SJCRH30 (cell line): ENCODE data around the gene GP1BB. TPM values are rescaled to one million over a fixed set of nuclear protein-coding genes. Genes with fewer than 3 reads are reported as not detected.

Experiments used
- DNase-seq, 2 experiments: peaks; one replicate each; pipeline ENCODE4 v3.0.0-alpha.2; 2015 to 2020
- H3K27ac ChIP-seq: fragments of 250-450 bp; sonication (Bioruptor Pico); 2 replicates; pipeline ENCODE4 v1.5.1; 2020; ENCODE audit warnings: mild to moderate bottlenecking, moderate library complexity
- H3K27me3 ChIP-seq: fragments of 250-450 bp; sonication (Bioruptor Pico); 2 replicates; pipeline ENCODE4 v1.5.1; 2020; ENCODE audit warnings: mild to moderate bottlenecking, moderate library complexity
- H3K36me3 ChIP-seq: fragments of 250-450 bp; sonication (Bioruptor Pico); 2 replicates; pipeline ENCODE4 v1.5.1; 2020; ENCODE audit warnings: mild to moderate bottlenecking, moderate library complexity
- H3K4me1 ChIP-seq: fragments of 250-450 bp; sonication (Bioruptor Pico); 2 replicates; pipeline ENCODE4 v1.5.1; 2020; ENCODE audit warnings: mild to moderate bottlenecking, moderate library complexity
- H3K4me3 ChIP-seq: fragments of 250-450 bp; sonication (Bioruptor Pico); 2 replicates; pipeline ENCODE4 v1.5.1; 2020; ENCODE audit warnings: mild to moderate bottlenecking, moderate library complexity
- H3K9me3 ChIP-seq: fragments of 250-450 bp; sonication (Bioruptor Pico); replicated peaks from 2 replicates; pipeline ENCODE4 v1.5.1; 2020; ENCODE audit warnings: mild to moderate bottlenecking, moderate library complexity
- total RNA-seq: library from RNA; depleted of rRNA; stranded (reverse); fragments of >200 nt; shearing (Covaris generic); gene quantifications from 2 replicates; pipeline ENCODE4 v1.2.3, GENCODE V29; 2014

Gene GP1BB
- total RNA-seq, 1 experiment from 2014 or later: 4.4 TPM

- H3K4me3 ChIP-seq: no peak overlapping the region
- DNase-seq: no peak
- no peaks in the 10 kb centered on the region for H3K36me3 ChIP-seq
- peaks cover 13% of the 10 kb centered on the region for H3K27me3 ChIP-seq
- H3K9me3 ChIP-seq: no peaks in the 10 kb centered on the region
- no peak overlapping the region for H3K27ac ChIP-seq
- H3K4me1 ChIP-seq: no peaks in the 10 kb centered on the region
Observed at GRCh38 chr22:19703869-19704268, 19.5 kb upstream of the GP1BB start.

GRCh38 chr22:19704355-19705015 lies 18.9 kb upstream of the GP1BB start:
- DNase-seq: no peak
- no peak overlapping the region for H3K4me3 ChIP-seq
- no peaks in the 10 kb centered on the region for H3K9me3 ChIP-seq

GRCh38 chr22:19705181-19705934 lies 18.0 kb upstream of the GP1BB start:
- DNase-seq: no peak
- Histone ChIP-seq H3K4me1 (no peaks in the 10 kb centered on the region), H3K27me3 (peaks cover 20% of the 10 kb centered on the region), H3K27ac (no peak overlapping the region), H3K36me3 (no peaks in the 10 kb centered on the region), H3K4me3 (no peak overlapping the region), H3K9me3 (no peaks in the 10 kb centered on the region)

More at GRCh38 chr22:19704355-19705015, 18.9 kb upstream of the GP1BB start:
- no peaks in the 10 kb centered on the region for H3K36me3 ChIP-seq
- no peak overlapping the region for H3K27ac ChIP-seq
- peaks cover 19% of the 10 kb centered on the region for H3K27me3 ChIP-seq
- no peaks in the 10 kb centered on the region for H3K4me1 ChIP-seq

DNA sequence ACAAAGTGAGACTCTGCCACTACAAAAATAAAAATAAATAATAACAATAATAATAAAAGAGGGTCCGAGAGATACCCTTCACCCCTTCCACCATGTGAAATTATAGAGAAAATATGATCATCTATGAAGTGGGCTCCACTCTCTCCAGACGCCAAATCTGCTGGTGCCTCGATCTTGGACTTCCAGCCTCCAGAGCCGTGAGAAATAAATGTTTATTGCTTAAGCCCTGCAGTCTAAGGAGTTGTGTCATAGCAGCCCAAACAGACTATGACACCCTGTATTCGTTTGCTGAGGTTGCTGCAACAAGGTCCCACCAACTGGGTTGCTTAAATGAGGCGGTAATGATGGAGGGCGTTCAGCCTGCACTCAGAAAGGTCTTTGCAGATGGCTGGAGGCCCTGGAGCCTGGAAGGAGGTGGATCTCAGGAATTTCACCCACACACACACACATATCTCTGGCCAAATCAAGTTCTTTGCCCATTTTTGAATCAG lies 16.6 kb upstream of the GP1BB start:
- Histone ChIP-seq H3K4me1 (no peaks in the 10 kb centered on the region), H3K4me3 (no peak overlapping the region), H3K36me3 (no peaks in the 10 kb centered on the region), H3K27ac (no peak overlapping the region), H3K27me3 (peaks cover 20% of the 10 kb centered on the region), H3K9me3 (no peaks in the 10 kb centered on the region)
- no peak for DNase-seq

DNA sequence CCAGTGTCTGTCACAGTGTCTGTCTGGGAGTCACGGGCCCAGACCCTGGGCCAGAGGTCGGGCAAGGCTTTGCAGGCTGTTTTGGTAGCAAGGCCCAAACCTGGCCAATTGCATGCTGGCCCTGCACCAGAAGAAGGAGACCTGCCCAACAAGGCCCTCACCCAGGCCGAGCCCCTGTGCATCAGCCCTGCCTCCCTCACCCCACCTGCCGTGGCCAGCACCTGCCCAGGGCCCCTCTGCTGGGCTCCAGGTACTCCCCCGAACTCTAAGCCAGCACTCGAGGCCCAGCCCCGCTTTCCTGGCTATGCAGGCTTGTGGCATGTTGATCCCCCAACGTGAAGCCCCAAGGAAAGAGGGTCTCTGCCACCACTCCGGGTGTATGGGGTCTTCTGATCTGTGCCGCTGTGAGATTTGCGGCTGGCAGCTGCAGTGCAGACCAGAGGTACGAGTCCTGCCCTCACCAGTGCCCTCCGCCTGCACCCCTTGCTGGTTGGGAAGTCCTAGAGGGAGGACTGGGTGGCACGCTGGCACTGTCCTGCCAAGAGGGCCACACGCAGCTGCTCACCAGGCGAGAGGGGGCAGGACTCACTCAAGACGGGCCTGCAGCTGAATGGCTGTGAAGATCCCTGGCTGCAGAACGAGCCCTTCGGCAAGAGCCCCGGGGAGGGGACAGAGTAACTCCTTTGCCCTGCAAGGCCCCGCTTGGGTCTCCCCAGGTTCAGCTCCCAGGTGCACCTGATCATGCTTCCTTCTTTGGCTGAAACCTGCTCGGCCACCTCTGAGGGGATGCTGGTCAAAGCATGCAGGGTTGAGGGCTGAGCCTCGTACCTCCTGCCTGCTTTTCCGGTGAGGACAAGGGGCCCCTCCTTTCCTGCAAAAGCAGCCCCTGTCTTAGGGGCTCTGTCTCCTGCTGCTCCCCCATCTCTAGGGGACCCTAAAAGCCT lies 15.7 kb upstream of the GP1BB start:
- H3K9me3 ChIP-seq: no peaks in the 10 kb centered on the region
- DNase-seq: no peak
- H3K4me1 ChIP-seq: no peaks in the 10 kb centered on the region
- H3K4me3 ChIP-seq: no peak overlapping the region
- no peaks in the 10 kb centered on the region for H3K36me3 ChIP-seq
- no peak overlapping the region for H3K27ac ChIP-seq
- H3K27me3 ChIP-seq: peaks cover 24% of the 10 kb centered on the region

GRCh38 chr22:19708321-19709011 lies 14.9 kb upstream of the GP1BB start:
- DNase-seq: no peak
- Histone ChIP-seq H3K27ac (no peak overlapping the region), H3K9me3 (no peaks in the 10 kb centered on the region), H3K36me3 (no peaks in the 10 kb centered on the region), H3K4me1 (no peaks in the 10 kb centered on the region), H3K4me3 (no peak overlapping the region), H3K27me3 (peaks cover 28% of the 10 kb centered on the region)

DNA sequence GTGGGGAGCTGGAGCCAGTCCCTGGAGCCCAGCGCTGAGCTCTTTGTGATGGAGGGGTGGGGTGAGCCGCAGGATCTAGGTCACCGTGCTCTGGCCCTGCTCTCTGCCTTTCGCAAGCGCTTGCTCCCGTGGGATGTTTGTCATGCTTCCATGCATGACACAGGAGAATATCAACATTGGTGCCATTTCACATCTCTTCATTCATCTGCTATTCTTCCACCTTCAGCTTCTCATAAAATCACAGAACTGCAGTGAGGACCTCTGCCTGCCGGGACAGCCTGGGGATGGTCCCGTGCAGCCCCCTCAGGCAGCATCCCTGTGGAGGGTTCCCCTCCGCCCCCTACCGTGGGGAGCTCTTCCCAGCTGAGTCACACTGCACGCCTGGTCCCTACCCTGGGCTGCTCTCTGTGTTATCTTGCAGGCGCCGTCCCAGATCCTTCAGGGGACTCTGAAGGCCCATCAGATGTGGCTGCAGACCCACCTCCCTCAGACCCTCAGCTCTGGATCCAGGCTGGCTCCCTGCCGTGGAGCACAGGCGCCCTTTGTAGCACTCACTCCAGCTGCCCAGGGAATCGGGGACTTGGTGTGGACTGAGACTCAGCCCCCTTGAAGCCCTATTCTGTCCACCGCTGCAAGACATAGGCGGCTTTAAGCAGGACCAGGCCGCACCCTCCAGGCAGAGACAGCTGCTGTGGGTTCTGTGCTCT lies 14.1 kb upstream of the GP1BB start:
- H3K9me3 ChIP-seq: no peaks in the 10 kb centered on the region
- no peak overlapping the region for H3K27ac ChIP-seq
- peaks cover 28% of the 10 kb centered on the region for H3K27me3 ChIP-seq
- H3K4me3 ChIP-seq: no peak overlapping the region
- no peaks in the 10 kb centered on the region for H3K36me3 ChIP-seq
- H3K4me1 ChIP-seq: no peaks in the 10 kb centered on the region
- DNase-seq: peak in 1 of 2 experiments; percentile 54

- H3K9me3 ChIP-seq: no peaks in the 10 kb centered on the region
- H3K27ac ChIP-seq: no peak overlapping the region
- peaks cover 31% of the 10 kb centered on the region for H3K27me3 ChIP-seq
- no peaks in the 10 kb centered on the region for H3K4me1 ChIP-seq
- no peak for DNase-seq
- no peaks in the 10 kb centered on the region for H3K36me3 ChIP-seq
- H3K4me3 ChIP-seq: no peak overlapping the region
Observed at GRCh38 chr22:19710020-19710768, 13.1 kb upstream of the GP1BB start.

- no peak overlapping the region for H3K4me3 ChIP-seq
- H3K36me3 ChIP-seq: no peaks in the 10 kb centered on the region
- H3K4me1 ChIP-seq: no peaks in the 10 kb centered on the region
- DNase-seq: no peak
- H3K9me3 ChIP-seq: no peaks in the 10 kb centered on the region
- H3K27me3 ChIP-seq: peaks cover 31% of the 10 kb centered on the region
- no peak overlapping the region for H3K27ac ChIP-seq
Observed at GRCh38 chr22:19710769-19711106, 12.6 kb upstream of the GP1BB start.

GRCh38 chr22:19713245-19713644 lies 10.1 kb upstream of the GP1BB start:
- Histone ChIP-seq H3K27me3 (peaks cover 24% of the 10 kb centered on the region), H3K9me3 (no peaks in the 10 kb centered on the region), H3K27ac (no peak overlapping the region), H3K4me1 (0 out of 2 replicates have a peak, but pooled peaks cover 3% of the 10 kb centered on the region), H3K4me3 (no peak overlapping the region), H3K36me3 (no peaks in the 10 kb centered on the region)
- no peak for DNase-seq

DNA sequence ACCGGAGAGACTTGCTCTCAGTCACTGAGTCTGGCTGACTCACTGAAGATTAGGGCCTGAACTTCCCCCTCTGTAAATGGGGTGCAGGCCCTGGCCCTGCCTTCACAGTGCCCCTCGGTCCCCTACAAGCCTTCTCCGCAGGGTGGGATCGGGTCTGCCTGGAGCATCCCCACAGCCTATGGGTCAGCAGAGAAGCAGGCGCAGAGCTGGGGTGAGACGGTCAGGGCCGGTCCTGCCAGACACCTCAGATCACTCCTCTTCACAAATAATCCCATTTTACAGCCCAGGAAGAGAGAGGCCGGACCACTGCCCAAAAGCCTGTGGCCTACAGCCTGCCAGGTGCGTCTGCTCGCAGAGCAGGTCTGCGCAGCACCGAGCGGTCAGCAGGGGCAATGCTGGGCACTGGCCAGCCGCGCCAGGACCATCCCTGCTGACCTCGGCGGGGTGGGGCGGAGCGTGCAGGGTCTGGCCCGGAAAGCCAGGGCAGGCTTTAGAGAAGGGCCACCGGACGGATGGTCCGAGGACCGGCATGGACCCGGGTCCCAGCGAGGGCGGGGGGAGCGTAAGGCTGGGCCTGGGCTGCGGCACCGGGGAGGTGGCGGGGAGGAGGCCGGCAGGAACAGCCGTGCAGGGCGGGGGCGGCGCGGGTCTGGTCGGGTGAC lies 9.6 kb upstream of the GP1BB start:
- H3K4me3 ChIP-seq: peak overlapping the region; percentile 64
- peaks cover 19% of the 10 kb centered on the region for H3K27me3 ChIP-seq
- no peaks in the 10 kb centered on the region for H3K36me3 ChIP-seq
- DNase-seq: no peak
- no peaks in the 10 kb centered on the region for H3K9me3 ChIP-seq
- H3K4me1 ChIP-seq: 0 out of 2 replicates have a peak, but pooled peaks cover 3% of the 10 kb centered on the region
- H3K27ac ChIP-seq: no peak overlapping the region

- Histone ChIP-seq H3K36me3 (no peaks in the 10 kb centered on the region), H3K4me3 (peak within 1 kb of the TSS; percentile 64), H3K4me1 (0 out of 2 replicates have a peak, but pooled peaks cover 3% of the 10 kb centered on the region), H3K27ac (no peak within 1 kb of the TSS), H3K27me3 (peaks cover 11% of the 10 kb centered on the region; the same call in 1 of the 2 replicates), H3K9me3 (no peaks in the 10 kb centered on the region)
- DNase-seq: no peak
Observed at GRCh38 chr22:19714312-19715187, 8.8 kb upstream of the GP1BB start, which contains the start of gene SEPTIN5. TSS of gene SEPTIN5 (plus strand) at chr22:19714503. CDS start at chr22:19714589, 86 bp downstream.
